NCI-H774 (cell line): ENCODE measurements around the gene NAP1L1.

Source experiments
- DNase-seq: peaks from one replicate; lab custom pipeline; 2025; lab: John Stamatoyannopoulos, UW

The NAP1L1 gene

DNA sequence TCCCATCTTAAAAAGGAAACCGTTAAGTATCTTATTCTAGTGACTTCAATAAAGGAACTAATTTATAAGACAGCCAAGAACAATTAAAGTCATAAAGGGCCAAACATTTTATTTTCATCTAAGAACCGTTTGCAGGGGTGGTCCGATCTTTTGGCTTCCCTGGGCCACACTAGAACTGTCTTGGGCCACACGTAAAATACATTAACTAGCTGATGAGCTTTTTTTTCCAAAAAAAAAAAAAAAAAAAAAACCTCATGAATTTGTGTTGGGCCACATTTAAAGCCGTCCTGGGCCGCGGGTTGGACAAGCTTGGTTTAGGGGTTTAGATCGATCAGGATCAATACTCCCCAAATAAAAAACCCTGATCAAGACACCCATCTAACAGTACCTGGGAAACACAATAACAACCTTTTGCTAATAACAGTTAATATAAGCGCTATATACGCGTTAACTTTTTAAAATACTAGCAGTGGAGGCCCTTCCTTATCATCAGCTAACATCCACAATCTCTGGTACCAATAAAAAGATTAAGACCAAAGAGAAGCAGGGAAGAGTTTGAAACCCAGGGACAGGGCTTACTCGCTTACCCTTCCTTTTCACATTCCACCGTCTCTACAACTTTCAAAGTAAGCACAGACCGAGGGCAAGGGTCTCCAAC lies 1.1 kb downstream of the NAP1L1 start:
- DNase-seq = no peak

DNA sequence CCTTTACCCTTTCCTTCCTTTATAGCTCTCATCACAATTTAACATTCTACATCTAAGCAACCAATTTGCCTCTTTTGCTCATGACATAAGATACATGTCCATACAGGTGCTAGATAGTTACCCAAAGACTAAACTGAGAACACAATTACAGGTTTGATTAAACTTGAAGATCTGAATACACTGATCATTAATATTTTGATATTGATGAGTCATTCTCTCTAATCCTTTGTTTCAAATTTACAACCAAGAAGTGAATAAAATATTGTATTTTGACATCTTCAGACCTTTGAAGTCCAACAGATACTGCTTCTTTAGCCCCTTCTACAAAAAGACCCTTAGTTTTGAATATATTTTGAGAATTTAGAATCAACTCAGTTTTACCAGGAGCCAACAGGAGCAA lies 2.6 kb downstream of the NAP1L1 start:
- no peak for DNase-seq

DNA sequence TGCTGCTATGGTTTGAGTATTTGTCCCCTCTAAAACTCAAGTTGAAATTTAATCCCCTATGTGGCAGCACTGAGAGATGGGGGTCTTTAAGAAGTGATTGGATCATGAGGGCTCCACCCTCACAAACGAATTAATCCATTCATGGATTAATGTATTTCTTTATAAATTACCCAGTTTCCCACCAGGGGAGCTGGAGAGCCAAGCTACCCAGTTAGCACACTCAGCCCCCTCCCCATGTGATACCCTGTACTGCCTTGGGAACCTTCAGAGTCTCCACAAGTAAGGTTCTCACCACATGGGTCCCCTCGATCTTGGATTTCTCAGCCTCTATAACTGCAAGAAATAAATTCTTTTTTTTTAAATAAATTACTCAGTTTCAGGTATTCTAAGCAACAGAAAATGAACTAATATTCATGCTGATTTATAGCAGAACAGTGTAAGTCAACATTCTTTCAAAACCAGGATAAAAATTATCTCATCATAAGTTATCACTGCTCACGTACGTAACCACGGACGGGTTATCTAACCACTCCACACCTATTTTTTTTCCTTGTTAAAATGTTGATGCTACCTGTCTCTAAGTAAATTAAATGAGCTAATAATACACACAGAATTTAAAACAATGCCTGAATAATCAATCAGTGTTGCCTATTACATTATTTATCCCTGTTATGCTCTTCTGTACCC lies 3.6 kb downstream of the NAP1L1 start:
- DNase-seq = no peak

DNA sequence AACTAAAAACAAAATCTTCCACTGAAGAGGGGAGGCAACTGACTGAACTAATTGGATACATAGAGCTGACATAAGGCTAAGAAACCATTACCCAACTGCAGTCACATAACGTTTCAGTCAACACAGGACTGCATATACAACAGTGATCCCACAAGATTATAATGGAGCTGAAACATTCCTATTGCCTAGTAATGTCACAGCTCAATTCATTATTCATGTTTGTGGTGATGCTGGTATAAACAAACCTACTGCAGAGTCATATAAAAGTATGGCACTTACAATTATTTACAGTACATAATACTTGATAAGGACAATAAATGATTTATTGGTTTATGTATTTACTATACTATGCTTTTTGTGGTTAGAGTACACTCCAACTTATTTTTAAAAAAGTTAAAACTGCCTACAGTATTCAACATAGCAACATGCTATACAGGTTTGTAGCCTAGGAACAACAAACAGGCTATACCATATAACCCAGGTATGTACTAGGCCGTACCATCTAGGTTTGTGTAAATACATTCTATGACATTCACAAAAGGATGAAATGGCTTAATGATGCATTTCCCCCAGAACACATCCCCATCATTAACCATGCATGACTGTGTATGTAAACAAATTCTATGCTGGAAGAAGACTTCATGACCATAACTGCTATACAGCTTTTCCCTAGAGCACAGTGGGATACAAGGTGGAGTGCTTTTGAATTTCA lies 4.3 kb downstream of the NAP1L1 start:
- peak; percentile 9 for DNase-seq

DNA sequence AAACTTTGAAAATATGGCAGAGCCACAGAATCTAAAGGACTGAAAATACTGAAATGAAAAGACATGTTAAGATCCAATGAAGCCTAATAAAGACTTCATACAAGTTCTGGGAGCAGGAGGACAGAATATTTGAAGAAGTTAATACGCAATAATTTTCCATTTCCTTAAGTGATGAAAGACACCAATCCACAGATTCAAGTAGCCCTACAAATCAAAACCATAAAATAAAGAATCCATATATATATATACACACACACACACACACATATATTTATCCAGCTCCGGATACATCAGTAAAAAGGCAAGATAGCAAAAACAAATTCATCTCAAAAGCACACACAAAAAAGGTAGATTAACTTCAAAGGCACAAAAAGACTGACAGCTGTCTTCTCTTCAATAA lies 5.7 kb downstream of the NAP1L1 start:
- DNase-seq = no peak

DNA sequence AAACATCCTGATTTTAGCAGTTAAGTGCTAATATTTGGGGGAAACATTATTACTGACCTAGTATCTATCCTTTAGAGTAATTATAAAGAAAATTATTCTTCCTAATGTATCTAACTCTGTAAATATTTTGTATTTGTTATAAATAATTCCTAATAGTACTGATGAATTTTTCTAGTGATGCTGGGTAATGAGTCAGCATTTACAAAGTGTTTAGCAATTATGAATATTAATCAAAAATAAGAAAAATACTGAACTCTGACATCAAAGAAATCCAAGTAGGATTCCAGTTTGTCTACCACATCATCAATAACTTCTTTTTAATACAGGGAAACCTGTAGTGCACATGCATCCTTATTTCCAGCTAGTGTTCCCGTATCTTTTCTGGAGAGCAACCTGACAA lies 9.0 kb downstream of the NAP1L1 start:
- no peak for DNase-seq

DNA sequence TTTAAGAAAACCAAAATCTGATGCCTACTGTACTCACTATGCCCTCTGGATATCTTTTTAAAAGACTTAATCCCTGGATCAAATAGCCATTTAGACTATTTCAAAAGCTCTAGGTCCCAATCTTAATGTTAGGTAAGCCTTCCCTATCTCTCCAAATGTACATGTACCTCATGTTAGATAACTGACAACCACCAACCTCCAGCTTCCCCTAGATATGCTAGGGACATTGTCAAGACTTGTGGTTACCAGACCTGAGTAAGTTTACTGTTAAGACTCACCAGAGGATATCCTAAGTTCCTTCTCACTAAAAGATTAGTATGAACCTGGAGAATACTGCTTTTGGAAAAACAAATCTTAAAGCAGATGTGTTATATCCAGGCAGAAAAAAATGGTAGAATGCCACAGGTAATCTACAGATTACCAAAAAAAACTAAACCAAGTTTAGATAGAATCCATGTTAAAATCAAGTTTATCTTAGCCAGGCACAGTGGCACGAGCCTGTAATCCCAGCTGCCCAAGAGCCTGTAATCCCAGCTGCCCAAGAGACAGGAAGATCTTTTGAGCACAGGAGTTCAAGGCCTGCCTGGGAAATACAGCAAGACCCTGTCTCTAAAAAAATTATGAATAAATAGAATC lies 9.7 kb downstream of the NAP1L1 start:
- DNase-seq = no peak

DNA sequence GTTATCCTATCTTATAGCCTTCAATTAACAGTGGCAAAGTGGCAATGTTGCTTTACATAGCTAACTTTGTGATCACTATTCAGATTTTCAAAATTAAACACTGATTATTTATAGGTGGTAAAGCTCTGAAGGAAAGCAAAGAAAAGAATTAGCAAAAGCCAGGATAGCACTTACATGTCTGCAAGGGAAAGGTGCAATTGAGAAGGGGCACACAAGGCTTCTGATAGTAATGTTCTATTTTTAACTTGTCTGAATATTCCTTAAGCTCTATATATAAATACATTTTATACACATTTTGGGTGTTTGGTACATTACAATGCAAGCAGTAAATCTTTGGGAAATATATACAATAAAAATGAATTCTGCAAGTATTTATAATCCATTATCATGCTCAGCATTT lies 10.9 kb downstream of the NAP1L1 start:
- no peak for DNase-seq

DNA sequence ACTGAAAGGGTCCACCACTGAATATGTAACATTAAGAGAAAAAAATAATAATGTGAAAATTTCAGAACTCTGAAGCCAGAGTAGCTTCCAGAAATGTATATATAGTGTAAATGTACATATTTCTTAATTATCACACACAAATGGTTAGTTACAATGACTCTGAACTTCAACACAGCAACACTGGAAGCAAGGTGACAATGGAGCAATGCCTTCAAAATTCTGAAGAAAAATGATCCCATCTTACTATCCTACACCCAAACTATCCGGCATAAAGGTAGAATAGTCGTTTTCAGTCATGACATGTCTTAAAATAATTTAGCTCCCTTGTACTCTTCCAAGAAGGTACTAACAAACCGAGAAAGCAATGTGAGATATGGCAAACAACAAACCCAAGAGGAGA lies 11.9 kb downstream of the NAP1L1 start:
- no peak for DNase-seq

DNA sequence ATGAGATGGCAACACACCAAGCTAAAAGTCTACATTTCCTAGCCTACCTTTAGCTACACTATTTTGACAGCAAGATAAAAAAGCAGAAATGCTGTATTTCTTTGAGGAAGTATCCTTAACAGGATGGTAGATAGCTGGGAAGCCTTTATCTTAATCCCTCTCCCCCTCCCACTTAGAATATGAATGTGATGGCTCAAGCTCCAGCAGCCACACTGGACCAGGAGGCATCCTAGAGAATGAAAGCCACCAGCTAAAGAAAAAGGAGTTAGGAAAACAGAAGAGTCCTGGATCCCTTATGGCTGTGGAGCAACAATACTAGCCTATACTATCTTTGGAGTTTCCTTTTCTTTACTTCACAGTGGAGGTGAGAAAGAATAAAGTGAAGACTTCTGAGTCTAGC lies 15.1 kb downstream of the NAP1L1 start:
- no peak for DNase-seq

DNA sequence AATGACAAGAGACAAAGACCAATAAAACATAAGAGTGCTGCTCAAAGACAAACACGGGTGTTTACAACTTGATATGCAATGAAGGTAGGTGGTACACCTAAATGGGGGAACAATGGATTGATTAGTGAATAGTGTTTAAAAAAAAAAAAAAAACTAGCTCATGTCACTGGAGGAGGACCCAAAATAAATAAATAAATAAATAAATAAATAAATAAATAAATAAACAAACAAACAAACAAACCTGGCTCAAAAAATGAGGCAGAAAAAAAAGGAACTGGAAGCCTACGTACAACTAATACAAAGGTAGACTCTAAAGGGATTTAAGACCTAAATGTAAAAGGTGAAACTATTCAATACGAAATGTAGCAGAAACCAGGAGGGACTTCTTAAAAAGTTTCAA lies 18.6 kb downstream of the NAP1L1 start:
- DNase-seq = no peak

DNA sequence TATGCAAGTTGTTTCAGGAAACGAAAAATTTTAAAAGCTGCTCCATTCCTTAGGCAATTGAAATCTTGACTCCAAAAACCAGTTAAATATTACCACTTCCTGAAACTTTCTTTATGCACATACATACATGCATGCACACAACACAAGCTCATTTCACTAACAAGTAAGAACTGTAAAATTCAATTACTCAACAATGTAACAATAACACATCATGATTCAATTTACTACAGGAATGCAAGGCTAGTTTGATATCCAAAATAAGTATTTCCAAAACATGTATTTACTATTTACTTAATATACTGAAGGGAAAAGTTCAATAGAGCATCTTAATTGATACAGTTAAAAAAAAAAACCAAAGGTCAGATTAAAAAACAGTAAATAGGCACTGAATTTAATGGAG lies 19.6 kb downstream of the NAP1L1 start:
- DNase-seq = no peak

DNA sequence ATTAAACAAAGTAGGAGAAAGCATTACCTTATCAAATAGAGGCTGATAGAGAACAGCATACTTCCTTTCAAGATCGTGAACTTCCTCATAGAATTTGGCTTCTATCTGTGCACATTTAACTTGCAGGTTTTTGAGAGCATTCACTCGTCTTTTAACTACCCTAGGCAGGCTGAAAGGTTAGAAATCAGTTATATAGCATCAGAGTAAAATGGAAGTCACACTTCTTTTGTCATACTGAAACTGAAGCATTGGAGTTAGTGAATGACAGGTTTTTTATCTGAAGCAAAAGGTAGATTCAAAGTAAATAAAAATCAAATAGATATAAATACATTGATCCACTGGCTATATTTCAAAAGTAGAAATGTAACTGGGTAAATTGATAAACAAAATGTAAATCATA lies 24.4 kb downstream of the NAP1L1 start:
- no peak for DNase-seq

DNA sequence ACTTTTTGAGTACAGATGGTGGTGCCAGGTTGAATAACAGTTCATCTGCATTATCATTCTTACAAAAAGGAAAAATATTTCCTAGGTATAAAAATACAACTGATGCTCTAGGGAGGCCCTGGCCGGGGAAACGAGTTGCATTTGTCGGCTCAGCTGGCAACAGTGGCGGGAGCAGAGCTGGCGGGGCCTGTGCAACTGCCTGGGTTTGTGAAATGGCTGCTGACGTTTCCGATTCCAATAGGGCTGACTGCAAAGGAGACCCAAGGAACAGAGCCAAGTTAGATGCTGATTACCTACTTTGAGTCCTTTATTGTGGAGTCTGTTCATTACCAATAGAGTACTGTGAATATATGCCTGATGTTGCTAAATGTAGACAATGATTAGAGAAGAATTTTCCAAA lies 27.2 kb downstream of the NAP1L1 start:
- DNase-seq = no peak

DNA sequence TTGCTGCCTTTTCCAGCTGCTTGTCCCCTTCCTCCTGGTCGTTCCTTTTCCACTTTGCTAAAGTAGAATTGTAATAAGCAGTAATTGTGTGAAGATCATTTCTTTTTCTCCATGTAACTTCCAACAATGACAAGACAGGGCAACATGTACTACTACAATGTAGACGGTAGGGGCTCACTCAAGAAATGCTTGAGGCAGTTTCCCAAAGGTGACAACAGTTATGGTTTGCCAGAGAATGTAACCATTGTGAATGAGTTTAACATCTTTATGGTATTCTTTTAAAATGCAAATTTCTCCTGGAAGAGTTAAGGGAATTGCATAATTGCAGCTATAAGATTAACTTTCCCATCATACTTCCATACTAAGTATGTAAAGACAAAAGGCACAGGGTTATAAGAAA lies 29.1 kb downstream of the NAP1L1 start:
- DNase-seq = no peak

DNA sequence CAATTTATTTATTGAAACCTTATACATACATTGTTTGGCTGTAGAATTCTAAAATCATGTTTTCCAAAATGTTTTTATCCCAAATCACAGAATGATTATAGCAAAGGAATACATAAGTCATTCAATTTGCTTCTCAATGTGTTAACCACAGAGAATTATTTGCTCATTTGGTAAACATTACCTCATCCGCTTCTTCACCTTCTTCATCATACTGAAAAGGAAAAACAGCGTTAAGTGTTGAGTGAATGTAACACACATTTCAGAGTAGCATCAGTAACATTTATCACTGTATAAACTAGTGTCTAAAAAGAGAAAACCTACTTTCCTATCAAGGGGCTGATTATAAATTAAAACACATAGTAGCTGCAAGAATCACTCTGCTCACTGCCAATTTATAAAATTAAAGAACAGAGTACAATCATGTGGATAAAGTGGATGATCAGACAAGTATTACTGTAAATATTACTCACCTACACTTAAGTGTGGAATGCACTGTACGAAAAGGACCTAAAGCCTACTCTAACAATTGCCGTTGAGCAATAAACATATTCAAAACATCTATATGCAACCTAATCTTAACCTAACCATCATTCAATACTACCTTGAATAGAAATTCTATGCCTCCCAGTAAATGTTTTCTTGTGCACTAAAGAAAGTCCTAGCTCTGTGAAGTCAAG lies 34.8 kb downstream of the NAP1L1 start:
- DNase-seq = no peak

DNA sequence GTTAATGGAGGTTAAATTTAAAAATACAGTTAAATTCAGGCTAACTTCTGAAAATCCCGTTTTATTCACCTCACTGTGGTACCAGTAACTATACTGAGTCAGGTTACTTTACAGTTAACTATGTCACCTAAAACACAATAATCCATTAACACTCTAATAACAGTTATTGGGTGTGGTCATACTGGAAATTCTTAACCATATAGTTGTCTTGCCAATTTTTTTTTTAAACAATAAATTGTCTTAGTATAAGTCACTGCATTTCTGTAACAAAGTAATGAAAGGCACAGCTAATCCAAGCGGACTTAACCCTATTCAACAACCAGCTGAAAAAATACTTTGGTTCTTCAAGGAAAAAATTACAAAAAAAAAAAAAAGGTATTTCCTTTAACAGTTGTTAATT lies 36.7 kb downstream of the NAP1L1 start:
- DNase-seq = no peak

DNA sequence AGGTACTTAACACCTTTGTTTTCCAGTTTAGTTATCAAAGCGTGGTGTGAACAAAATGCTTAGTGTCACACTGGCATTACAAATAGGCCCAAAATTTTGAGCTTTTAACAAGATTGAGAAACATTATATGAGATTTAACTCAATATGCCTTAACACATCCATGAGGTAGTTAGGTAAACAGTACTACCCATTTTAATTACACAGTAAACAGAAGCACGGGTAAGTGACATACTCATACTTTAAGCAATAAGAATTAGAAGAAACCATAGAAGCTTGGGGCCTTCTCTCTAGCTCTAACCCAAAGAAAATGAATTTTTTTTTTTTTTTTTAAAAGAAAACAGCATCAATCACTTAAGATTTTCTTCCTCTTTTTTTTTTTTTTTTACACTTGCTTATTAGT lies 37.4 kb downstream of the NAP1L1 start:
- DNase-seq = no peak

DNA sequence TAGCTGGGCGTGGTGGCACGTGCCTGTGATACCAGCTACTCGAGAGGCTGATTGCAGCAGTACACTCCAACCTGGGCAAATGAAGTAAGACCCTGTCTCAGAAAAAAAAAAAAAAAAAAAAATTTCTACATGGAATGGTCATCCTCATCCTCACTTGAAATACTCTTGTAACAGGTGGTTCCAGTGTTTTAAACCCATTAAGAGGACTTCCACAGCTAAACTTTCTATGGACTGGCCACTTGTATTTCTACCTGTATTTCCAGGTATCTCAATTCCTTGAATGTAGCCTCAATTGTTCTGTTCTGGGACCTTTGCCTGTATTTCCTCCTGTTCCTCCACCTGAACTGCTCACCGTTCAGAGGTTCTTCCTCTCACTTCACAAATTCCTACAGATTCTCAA lies 41.1 kb downstream of the NAP1L1 start:
- no peak for DNase-seq

DNA sequence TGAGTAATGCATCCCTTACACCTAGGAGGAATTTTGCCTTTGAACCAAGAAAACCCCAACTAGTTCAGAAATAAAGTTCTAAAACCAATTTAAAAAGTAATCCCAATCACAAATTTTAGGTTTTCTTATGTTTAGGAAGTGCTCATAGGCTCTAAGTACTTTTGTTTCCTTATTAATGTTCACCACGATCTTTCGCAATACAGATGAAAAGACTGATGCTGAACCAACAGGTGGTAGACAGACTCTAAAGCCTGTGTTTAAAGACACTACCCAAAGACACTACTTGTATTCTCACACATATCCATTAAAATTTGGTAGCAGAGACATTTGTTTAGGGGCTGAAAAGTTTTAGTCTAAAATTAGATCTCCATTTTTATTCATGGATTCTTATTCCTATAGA lies 42.3 kb downstream of the NAP1L1 start:
- DNase-seq = no peak

DNA sequence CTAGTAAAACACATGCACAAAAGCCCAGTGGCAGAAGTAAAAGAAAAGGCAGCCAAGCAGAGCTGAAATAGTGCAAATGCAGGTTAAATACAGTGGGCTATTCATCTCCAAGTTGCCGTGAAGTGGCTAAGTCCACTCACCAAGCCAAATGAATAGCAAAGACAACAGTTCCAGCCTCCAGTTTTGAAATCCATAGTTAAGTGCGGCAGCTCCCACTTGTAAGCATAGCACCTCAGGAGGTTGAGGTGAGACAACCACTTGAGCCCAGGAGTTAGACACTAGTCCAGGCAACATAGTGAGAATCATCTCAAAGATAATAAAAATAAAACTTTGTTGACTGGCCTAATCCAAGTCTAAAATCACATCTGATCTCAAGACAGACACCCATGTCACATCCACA lies 43.1 kb downstream of the NAP1L1 start:
- no peak for DNase-seq

DNA sequence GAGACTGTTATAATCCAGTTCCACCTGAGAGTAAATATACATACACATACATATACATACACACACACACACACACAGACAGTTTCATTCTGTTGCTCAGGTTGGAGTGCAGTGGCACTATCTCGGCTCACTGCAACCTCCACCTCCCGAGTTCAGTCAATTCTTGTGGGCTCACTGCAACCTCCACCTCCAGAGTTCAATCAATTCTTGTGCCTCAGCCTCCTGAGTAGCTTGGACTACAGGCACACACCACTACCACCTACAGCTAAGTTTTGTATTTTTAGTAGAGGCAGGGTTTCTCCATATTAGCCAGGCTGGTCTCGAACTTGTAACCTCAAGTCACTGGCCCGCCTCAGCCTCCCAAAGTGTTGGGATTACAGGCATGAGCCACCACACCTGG lies 44.0 kb downstream of the NAP1L1 start:
- no peak for DNase-seq

DNA sequence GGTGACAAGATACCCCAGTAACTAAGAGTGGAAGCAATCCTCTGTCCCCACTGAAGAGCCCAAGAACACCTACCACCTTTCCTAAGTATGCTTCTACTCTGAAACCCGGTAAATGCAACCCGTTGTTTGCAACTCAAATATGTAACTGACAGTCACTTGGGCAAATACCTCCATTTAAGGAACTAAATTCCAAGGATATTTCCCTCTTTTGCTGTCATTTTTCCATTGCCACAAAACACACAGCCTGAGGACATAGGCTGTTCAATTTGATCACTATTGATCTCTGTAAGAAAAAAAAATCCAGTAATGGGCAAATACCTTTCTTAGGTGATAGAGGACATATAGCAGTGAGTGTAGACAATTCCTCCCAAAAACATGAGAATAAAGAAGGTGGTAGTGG lies 46.3 kb downstream of the NAP1L1 start:
- DNase-seq = no peak
